ENCODE results near the gene ANTXRL.
A peak's percentile ranks its signal among the peaks of the same experiment; 100 is the strongest.
"Not testable (repeated sequence)": the region's sequence is repeated elsewhere in the genome, so short reads cannot be mapped to it uniquely, and the experiment has no call there.

The ANTXRL gene

DNA sequence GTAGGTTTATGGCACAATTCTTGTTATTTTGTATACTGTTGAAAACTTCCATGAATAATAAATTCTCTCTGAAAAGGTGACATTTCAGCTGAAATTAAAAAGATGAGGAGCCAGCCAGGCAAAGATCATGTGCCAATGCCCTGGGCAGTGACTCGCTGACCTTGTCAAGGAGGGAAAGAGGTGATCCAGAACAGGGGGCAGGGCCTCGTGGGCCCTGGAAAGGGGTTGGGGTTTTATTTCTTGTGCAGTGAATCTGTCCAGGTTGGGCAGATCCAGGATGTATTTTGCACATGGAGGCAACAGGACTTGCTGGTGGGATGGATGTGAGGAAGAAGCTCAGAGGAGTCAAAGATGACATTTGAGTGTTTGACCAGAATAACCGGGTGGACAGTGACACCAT lies 31.6 kb upstream of the ANTXRL start:
- DNase-seq = not testable (repeated sequence)

DNA sequence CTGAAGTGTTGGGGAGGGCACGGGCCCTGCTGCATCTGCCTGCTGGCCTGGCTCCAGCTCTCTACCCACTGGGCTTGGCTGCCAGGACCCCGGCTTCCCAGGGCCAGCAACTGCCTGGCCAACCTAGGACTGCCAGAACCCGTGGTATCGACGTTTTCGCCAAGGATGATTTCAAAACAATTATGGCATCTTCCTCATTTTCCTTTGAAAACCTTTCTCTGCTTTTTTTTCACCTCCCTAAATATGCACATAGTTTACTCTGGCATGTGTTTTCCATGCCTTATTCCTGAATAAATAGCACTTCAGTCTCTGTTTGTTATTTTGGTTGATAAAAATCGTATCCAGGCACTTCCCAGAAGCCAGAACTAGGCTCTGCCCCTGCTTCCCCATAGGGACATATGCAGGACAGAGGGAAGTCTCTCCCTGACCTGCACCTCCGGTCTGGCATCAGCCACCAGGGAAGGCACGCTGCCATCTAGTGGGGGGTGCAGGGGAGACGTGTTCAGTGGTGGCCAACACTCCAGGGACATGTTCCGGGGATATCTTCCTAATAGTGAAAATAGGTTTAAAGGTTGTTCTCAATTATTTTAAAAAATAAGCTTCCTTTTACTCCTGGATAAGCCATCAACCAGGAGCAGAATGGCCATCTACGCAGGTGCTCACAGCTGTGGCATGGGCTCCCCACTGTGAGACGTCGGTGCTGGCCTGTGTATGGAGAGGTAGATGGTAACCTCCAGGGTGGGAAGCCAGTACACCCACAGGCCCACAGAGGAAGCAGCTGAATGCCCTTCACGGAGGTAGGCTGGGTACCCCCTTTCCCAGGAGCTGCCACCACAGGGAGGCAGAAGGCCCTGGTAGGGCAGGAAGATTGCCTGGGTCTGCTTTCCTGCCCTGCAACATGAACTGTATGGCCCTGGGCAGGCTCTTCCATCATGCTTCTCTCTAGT lies 30.7 kb upstream of the ANTXRL start:
- peak; percentile 34 for DNase-seq

DNA sequence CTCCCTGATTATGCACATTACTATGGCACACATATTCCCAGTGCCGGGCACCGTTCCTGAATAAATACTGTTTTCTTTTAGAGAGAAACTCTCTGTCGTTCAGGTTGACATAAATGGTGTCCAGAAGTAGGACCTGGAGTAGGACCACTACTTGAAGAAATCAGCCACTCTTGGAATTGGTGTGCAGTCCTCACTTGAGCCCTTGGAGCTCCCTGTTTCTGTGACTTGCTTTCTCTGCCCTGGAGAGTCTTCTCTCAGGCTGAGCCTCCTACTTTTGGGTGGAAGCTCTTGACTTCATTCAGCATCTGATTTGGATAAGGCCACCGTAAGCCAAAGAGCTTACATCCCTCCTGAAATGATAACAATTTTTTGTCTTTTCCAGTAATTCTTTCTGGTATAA lies 29.7 kb upstream of the ANTXRL start:
- no peak for DNase-seq

DNA sequence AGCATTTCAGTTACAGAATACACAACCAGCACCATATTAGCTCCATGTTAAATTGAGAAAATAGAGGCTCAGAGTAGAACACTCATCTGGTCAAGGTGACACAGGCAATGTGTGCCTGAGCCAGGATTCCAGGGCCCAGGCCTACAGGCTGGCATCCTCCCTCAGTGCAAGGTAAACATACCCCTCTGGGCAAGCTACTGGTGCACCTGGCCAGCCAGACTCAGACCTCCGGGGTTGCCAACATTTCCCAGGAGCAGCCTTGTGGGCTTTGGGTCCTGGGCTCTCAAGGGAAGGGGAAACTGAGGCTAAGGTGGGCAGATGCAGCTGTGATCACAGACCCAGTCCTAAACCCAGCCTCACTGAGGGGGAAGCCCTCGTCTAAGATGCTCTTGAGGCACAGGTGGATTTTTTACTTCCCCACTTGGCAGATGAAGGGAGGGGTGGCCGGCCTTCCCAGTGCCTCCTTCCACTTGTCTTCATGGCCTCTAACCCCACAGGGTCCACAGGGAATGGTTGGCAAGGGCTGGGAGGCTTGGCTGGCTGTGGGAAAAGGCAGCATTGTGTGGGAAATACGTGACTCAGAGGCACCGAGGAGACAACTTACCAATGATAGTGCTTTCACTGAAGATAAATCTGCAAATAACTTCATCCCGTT lies 23.8 kb upstream of the ANTXRL start:
- not testable (repeated sequence) for DNase-seq

DNA sequence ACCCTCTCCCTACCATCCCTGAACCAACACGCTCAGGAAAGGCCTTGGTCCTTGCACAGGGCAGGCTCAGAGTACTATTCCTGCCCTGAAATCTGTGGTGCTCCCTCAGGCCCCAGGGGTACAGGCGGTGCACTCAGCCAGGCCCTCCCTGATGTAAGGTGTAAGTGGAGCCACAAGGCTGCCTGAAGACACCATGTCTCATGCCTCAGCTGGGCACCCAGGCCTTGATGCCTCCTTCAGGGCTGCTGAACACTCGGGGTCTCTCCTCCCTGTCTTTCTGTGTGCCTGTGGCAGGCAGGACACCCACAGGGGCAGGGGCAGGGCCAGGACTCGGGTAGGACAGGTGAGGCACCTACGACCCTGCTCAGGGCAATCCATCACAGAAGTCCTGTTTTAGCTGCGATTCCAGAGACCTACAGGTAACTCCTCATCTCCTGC lies 22.9 kb upstream of the ANTXRL start:
- DNase-seq = no peak

GRCh38 chr10:46264336-46264735 lies 22.5 kb upstream of the ANTXRL start:
- no peak for DNase-seq

- DNase-seq = no peak
Measured at GRCh38 chr10:46264737-46265368, 21.9 kb upstream of the ANTXRL start.

- not testable (repeated sequence) for DNase-seq
Measured at GRCh38 chr10:46265566-46266305, 21.1 kb upstream of the ANTXRL start.

- DNase-seq = no peak
Measured at GRCh38 chr10:46266306-46266985, 20.4 kb upstream of the ANTXRL start.

- no peak for DNase-seq
Measured at GRCh38 chr10:46267132-46267985, 19.4 kb upstream of the ANTXRL start.

DNA sequence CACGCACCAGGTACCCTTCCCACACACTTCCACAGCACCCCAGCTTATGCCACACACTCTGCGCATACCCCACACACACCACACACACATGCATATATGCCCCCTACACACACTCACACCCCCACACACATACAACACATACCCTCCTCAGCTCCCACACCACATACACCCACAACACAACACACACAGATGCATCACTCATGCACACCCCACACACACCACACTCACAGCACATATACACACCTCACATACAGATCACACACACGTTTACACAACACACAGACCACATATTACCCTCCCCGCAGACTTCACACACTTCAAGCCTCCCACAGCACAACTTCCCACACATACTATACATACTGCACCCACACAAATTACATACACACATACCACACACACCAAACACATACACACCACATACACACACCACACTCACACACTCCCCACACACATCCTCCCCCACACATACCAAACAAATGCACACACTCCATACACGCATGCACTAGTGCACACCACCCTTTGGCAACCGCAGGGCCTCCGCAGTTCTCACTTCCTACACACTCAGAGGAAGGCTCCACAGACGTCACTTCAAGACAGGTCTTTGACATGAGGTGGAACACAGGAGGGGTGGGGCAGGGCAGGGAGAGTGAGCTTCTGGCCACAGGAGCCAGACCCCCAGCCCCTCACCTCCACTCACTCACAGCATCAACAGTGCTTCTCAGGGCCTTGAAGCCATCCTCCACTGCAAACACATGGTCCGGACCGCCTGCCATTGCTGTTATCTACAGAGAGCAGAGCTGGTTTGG lies 18.5 kb upstream of the ANTXRL start:
- DNase-seq = peak; percentile 63

DNA sequence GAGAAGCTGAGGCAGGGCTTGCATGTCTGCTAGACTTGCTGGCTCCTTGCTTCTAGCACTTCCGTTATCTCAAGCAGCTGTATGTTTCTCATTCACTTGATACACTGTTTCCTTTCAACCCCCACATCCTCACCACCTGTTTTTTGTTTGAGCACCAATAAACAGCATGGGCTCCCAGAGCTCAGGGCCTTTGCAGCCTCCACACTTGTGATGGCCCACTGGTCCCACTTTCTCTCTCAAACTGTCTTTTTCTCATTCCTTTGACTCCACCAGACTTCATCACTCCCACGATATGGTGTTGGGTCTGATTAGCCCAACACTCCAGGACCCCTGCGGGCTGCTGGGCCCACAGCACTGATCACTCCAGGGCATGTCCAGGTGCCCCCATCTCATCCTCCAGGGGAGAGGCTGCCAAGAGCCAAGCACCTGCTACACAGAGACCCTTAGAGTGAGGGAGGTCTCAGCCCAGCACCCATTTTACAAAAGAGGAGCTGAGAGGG lies 17.2 kb upstream of the ANTXRL start:
- peak; percentile 58 for DNase-seq

- no peak for DNase-seq
Measured at GRCh38 chr10:46270086-46270811, 16.5 kb upstream of the ANTXRL start.

GRCh38 chr10:46270963-46271530 lies 15.8 kb upstream of the ANTXRL start:
- DNase-seq = not testable (repeated sequence)

- not testable (repeated sequence) for DNase-seq
Measured at GRCh38 chr10:46271795-46272499, 14.8 kb upstream of the ANTXRL start.

GRCh38 chr10:46272863-46273415 lies 13.9 kb upstream of the ANTXRL start:
- no peak for DNase-seq

DNA sequence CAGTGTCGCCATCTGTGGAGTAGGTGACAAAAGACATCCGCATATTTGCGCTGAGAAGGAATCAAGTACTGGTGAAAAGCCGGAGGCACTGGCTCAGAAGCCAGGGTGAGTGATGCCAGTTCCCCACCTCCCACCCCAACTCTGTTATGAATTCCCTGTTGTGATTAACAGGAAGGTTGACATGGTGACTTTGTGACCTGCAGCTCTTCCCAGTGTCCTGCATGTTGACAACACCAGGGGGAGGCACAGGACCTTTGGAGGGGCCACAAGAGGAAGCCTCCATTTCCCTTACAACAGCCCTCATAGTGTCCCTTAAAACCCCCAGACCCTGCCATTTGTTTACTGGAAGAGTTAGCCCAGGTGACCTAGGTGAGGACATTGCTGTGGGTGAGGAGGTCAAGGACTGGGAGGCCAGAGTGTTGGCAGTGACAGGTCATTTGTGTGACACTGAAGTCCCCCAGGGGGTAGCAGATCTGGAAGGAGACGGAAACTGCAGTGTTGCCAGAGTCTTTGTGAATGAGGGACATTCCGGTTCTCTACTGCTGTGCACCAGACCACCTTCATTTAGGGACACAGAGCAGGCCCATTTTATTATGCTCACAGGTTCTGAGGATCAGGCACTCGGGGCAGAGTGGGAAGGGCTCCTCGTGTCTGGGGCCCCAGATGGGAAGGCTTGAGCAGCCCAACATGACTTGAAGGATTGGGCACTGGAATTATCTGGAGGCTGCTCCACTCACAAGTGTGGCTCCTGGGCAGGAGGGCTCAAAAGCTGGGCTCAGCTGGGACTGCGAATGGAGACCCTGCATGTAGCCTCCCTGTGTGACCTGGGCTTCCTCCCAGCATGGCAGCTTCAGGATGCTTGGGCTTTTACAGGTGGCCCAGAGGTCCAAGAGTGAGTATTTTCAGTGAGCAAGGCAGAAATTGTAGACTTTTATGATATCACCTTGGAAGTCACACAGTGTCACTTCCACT lies 13.0 kb upstream of the ANTXRL start:
- no peak for DNase-seq
